WI38 (cell line): ENCODE measurements around the gene SSX2IP.

Experiments used
- H3K4me3 ChIP-seq: 2 replicates; pipeline ENCODE4 v1.5.1; 2011; ENCODE audit warnings: low read depth, mild to moderate bottlenecking, control low read depth, low read length
- CTCF ChIP-seq: IDR thresholded peaks from 2 replicates; pipeline ENCODE4 v1.5.1; 2012; ENCODE audit warnings: low read depth, mild to moderate bottlenecking, control low read depth, low read length

SSX2IP gene

GRCh38 chr1:84720221-84720780 is 30.0 kb upstream of the SSX2IP start:
- H3K4me3 ChIP-seq = no peak overlapping the region
- no peak for TF ChIP-seq CTCF

GRCh38 chr1:84719543-84720217 is 29.4 kb upstream of the SSX2IP start:
- TF ChIP-seq CTCF = no peak
- no peak overlapping the region for H3K4me3 ChIP-seq

GRCh38 chr1:84715342-84716019 is 25.2 kb upstream of the SSX2IP start:
- H3K4me3 ChIP-seq = no peak overlapping the region
- no peak for TF ChIP-seq CTCF

DNA sequence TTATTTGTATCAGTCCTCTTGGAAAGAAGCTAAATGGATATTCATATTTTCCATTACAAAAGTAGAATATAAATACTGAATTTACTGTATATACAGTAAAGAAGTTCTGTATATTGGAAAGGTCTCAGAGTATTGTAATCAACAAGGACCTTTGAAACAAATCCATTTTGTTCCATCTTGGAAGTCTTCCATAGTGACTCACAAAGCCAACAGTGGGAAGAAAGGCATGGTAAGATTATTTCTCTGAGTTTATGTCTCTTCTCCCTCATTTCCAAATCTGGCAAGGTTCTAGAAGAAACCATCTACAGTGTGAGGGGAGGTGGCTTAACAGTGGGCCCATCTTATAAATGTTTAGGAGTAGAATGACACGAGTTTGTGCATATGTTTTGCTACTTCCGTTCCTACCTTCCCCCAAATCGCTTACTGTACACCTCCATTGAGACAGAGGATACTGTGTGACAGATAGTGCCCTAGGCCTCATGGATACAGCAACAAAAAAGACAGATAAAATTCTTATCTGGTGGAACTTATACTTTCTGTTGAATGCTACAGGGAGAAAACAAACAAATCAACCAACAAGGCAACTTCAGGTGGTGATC is 22.1 kb upstream of the SSX2IP start:
- no peak for TF ChIP-seq CTCF
- no peak overlapping the region for H3K4me3 ChIP-seq

GRCh38 chr1:84711869-84712268 is 21.6 kb upstream of the SSX2IP start:
- H3K4me3 ChIP-seq = no peak overlapping the region
- no peak for TF ChIP-seq CTCF

DNA sequence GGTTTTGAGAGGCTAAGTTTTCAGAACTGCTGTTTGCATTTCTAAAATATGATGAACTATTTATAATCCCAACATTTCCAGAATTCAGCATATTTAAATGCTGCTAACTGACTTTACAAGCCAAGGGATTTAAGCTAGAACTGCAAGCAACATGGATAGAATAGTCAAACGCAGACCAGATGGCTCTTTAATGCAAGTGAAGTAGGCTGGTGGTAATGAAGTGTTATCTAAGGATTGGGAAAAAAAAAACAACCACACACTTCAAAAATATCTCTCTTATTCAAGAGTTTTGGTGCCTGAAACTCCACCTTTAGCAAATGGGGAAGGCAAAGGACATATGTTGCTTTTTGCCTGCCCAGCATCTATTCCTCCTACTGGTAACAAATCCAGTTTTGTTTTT is 20.9 kb upstream of the SSX2IP start:
- TF ChIP-seq CTCF = no peak
- no peak overlapping the region for H3K4me3 ChIP-seq

- TF ChIP-seq CTCF = no peak
- H3K4me3 ChIP-seq = no peak overlapping the region
Observed at GRCh38 chr1:84709131-84709530, 18.9 kb upstream of the SSX2IP start.
